HEK293 (cell line): ENCODE results near the gene CDC5L.

Source experiments
- CTCF ChIA-PET: fragments of 350-600 bp; formaldehyde crosslinking; extraction: SDS; loops from one replicate; lab custom pipeline; 2021; ENCODE audit warnings: antibody characterized with exemption; lab: Yijun Ruan, JAX
- POLR2A ChIA-PET: fragments of 300-600 bp; formaldehyde crosslinking; extraction: SDS; loops from one replicate; lab custom pipeline; 2020; ENCODE audit warnings: antibody characterized with exemption, inconsistent platforms; lab: Yijun Ruan, JAX
- H3K27ac ChIP-seq: fragments of 200-500 bp; sonication (Bioruptor generic); 2 replicates; pipeline ENCODE4 v1.5.1; 2014; ENCODE audit warnings: low read depth, low read length, control low read depth, inconsistent platforms; ENCODE audit errors: extremely low read depth
- H3K36me3 ChIP-seq, 2 experiments: fragments of 200-500 bp in 1 of 2; sonication (Bioruptor generic) in 1 of 2; 1 replicate in 1 of 2; 2 replicates in 1 of 2; pipeline ENCODE4 v1.5.1; 2014 to 2017; ENCODE audit warnings: inconsistent platforms in 2 of 2, low read length in 2 of 2; ENCODE audit not compliant: control insufficient read depth in 2 of 2, insufficient read depth in 1 of 2
- H3K4me1 ChIP-seq: fragments of 200-500 bp; sonication (Bioruptor generic); 2 replicates; pipeline ENCODE4 v1.5.1; 2014; ENCODE audit warnings: mild to moderate bottlenecking, low read length, inconsistent platforms; ENCODE audit not compliant: control insufficient read depth, insufficient read depth
- H3K4me3 ChIP-seq: 2 replicates; pipeline ENCODE4 v1.5.1; 2011; ENCODE audit warnings: low read depth, mild to moderate bottlenecking, control low read depth, low read length, moderate library complexity
- H3K9me3 ChIP-seq: fragments of 200-500 bp; sonication (Bioruptor generic); 2 replicates; pipeline ENCODE4 v1.5.1; 2014; ENCODE audit warnings: low read depth, low read length, inconsistent platforms; ENCODE audit not compliant: control insufficient read depth, insufficient read depth
- CTCF ChIP-seq: fragments of 450-650 bp; formaldehyde crosslinking; IDR thresholded peaks from 2 replicates; pipeline ENCODE4 v1.5.1; 2016; ENCODE audit warnings: missing biosample characterization, missing genetic modification characterization
- GLIS1 ChIP-seq: fragments of 450-650 bp; formaldehyde crosslinking; IDR thresholded peaks from 2 replicates; pipeline ENCODE4 v1.5.1; 2016; ENCODE audit warnings: missing biosample characterization, missing genetic modification characterization
- KLF1 ChIP-seq: fragments of 450-650 bp; formaldehyde crosslinking; IDR thresholded peaks from 2 replicates; pipeline ENCODE4 v1.5.1; 2016; ENCODE audit warnings: missing biosample characterization, missing genetic modification characterization
- KLF7 ChIP-seq: fragments of 450-650 bp; formaldehyde crosslinking; IDR thresholded peaks from 2 replicates; pipeline ENCODE4 v1.5.1; 2016; ENCODE audit warnings: missing biosample characterization, missing genetic modification characterization, borderline replicate concordance
- KLF8 ChIP-seq: fragments of 450-650 bp; formaldehyde crosslinking; IDR thresholded peaks from 2 replicates; pipeline ENCODE4 v1.5.1; 2016; ENCODE audit warnings: missing biosample characterization, missing genetic modification characterization
- MEIS1 ChIP-seq: sonication (generic); formaldehyde crosslinking; IDR thresholded peaks from 2 replicates; pipeline ENCODE4 v1.8.1; 2022; ENCODE audit warnings: missing genetic modification reagents, mild to moderate bottlenecking, borderline replicate concordance
- MYNN ChIP-seq: fragments of 450-650 bp; formaldehyde crosslinking; IDR thresholded peaks from 2 replicates; pipeline ENCODE4 v1.5.1; 2016; ENCODE audit warnings: missing biosample characterization, missing genetic modification characterization, borderline replicate concordance
- PATZ1 ChIP-seq: fragments of 450-650 bp; formaldehyde crosslinking; IDR thresholded peaks from 2 replicates; pipeline ENCODE4 v1.5.1; 2016; ENCODE audit warnings: missing biosample characterization, missing genetic modification characterization
- SP3 ChIP-seq: fragments of 450-650 bp; formaldehyde crosslinking; IDR thresholded peaks from 2 replicates; pipeline ENCODE4 v1.5.1; 2016; ENCODE audit warnings: missing biosample characterization, missing genetic modification characterization
- WT1 ChIP-seq: fragments of 450-650 bp; formaldehyde crosslinking; IDR thresholded peaks from 2 replicates; pipeline ENCODE4 v1.5.1; 2016; ENCODE audit warnings: missing biosample characterization, missing genetic modification characterization
- ZBTB20 ChIP-seq: fragments of 450-650 bp; formaldehyde crosslinking; IDR thresholded peaks from 2 replicates; pipeline ENCODE4 v1.5.1; 2016; ENCODE audit warnings: missing biosample characterization, missing genetic modification characterization
- ZBTB21 ChIP-seq: fragments of 450-650 bp; formaldehyde crosslinking; IDR thresholded peaks from 2 replicates; pipeline ENCODE4 v1.5.1; 2017; ENCODE audit warnings: missing biosample characterization, missing genetic modification characterization
- ZIC2 ChIP-seq: fragments of 450-650 bp; formaldehyde crosslinking; IDR thresholded peaks from 2 replicates; pipeline ENCODE4 v1.5.1; 2016; ENCODE audit warnings: missing biosample characterization, missing genetic modification characterization
- ZNF140 ChIP-seq: fragments of 450-650 bp; formaldehyde crosslinking; IDR thresholded peaks from 2 replicates; pipeline ENCODE4 v1.5.1; 2016; ENCODE audit warnings: missing biosample characterization, missing genetic modification characterization
- ZNF184 ChIP-seq: fragments of 450-650 bp; IDR thresholded peaks from 2 replicates; pipeline ENCODE4 v1.5.1; 2018; ENCODE audit warnings: missing biosample characterization, mild to moderate bottlenecking, missing genetic modification characterization
- ZNF280D ChIP-seq: fragments of 450-650 bp; formaldehyde crosslinking; IDR thresholded peaks from 2 replicates; pipeline ENCODE4 v1.5.1; 2016; ENCODE audit warnings: missing biosample characterization, missing genetic modification characterization
- ZNF302 ChIP-seq: fragments of 450-650 bp; formaldehyde crosslinking; IDR thresholded peaks from 2 replicates; pipeline ENCODE4 v1.5.1; 2016; ENCODE audit warnings: missing biosample characterization, missing genetic modification characterization, low read depth
- ZNF311 ChIP-seq: fragments of 450-650 bp; formaldehyde crosslinking; IDR thresholded peaks from 2 replicates; pipeline ENCODE4 v1.5.1; 2017; ENCODE audit warnings: missing biosample characterization, missing genetic modification characterization, borderline replicate concordance
- ZNF335 ChIP-seq: fragments of 450-650 bp; formaldehyde crosslinking; conservative IDR thresholded peaks from 2 replicates; pipeline ENCODE4 v1.5.1; 2016; ENCODE audit warnings: missing biosample characterization, missing genetic modification characterization
- ZNF433 ChIP-seq: fragments of 450-650 bp; formaldehyde crosslinking; IDR thresholded peaks from 2 replicates; pipeline ENCODE4 v1.5.1; 2016; ENCODE audit warnings: missing biosample characterization, missing genetic modification characterization, low read depth
- ZNF629 ChIP-seq: fragments of 450-650 bp; formaldehyde crosslinking; IDR thresholded peaks from 2 replicates; pipeline ENCODE4 v1.5.1; 2017; ENCODE audit warnings: missing biosample characterization, missing genetic modification characterization
- ZNF843 ChIP-seq: fragments of 450-650 bp; formaldehyde crosslinking; IDR thresholded peaks from 2 replicates; pipeline ENCODE4 v1.5.1; 2016; ENCODE audit warnings: missing biosample characterization, missing genetic modification characterization
- ZSCAN30 ChIP-seq: fragments of 450-650 bp; IDR thresholded peaks from 2 replicates; pipeline ENCODE4 v1.5.1; 2018; ENCODE audit warnings: missing biosample characterization, mild to moderate bottlenecking, missing genetic modification characterization, moderate library complexity
- TF ChIP-seq, protein P1 (sequence below): fragments of 450-650 bp; formaldehyde crosslinking; IDR thresholded peaks from 2 replicates; pipeline ENCODE4 v1.5.1; 2017; ENCODE audit warnings: missing biosample characterization, missing genetic modification characterization

Gene CDC5L

DNA sequence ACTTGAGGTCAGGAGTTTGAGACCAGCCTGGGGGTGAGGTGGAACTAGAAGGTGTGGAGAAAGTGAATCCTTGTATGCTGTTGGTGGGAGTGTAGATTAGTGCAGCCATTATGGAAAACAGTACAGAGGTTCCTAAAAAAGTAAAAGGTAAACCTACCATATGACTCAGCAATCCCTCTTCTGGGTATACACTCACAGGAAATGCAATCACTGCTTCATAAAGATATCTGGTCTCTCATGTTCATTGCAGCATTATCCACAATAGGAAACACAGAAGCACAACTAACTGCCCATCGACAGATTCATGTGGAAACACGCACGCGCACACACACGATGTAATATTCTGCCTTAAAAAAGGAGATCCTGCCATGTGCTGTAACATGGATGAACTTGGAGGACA is 66.7 kb downstream of the CDC5L start (continued):
- TF ChIP-seq WT1 (tag by site-specific recombination), result no peak
- TF ChIP-seq ZNF184 (tag by site-specific recombination), result no peak
- TF ChIP-seq CTCF (tag by site-specific recombination), result no peak
- no peak for TF ChIP-seq ZNF843 (tag by site-specific recombination)
- no peak for TF ChIP-seq ZBTB21 (tag by site-specific recombination)

GRCh38 chr6:44456070-44456965 is 68.8 kb downstream of the CDC5L start:
- CTCF ChIA-PET, result interaction anchor here (0.5 to 15.0 kb wide), 18 partner anchors 9 to 356 kb away, joined by 3 to 302 read pairs (median 4); no protein-coding TSS in a partner anchor
- POLR2A ChIA-PET, result interaction anchor here (0.9 to 1.8 kb wide), 3 partner anchors 13 to 69 kb away, joined by 3 to 5 read pairs (median 5); partner anchors contain the start of gene CDC5L
- Histone ChIP-seq H3K4me3 (peak overlapping the region; percentile 24), H3K4me1 (peaks cover 12% of the 10 kb centered on the region), H3K27ac (no peak overlapping the region; the same call in 1 of the 2 replicates), H3K9me3 (no peaks in the 10 kb centered on the region), H3K36me3 (peaks cover 1 to 11% of the 10 kb centered on the region in 2 experiments)
- TF ChIP-seq KLF1 (tag by site-specific recombination), result peak; percentile 66
- peak; percentile 50; the same call in 1 of the 2 replicates for TF ChIP-seq ZNF335 (tag by site-specific recombination)
- TF ChIP-seq GLIS1 (tag by site-specific recombination), result peak; percentile 98
- TF ChIP-seq ZNF302 (tag by site-specific recombination), result no peak
- no peak for TF ChIP-seq ZNF311 (tag by site-specific recombination)
- TF ChIP-seq KLF8, result peak; percentile 59
- no peak for TF ChIP-seq ZNF280D (tag by site-specific recombination)
- peak; percentile 87 for TF ChIP-seq PATZ1 (tag by site-specific recombination)
- TF ChIP-seq SP3 (tag by site-specific recombination), result peak; percentile 23; the same call in 1 of the 2 replicates
- TF ChIP-seq CTCF (tag by site-specific recombination), result peak; percentile 77
- TF ChIP-seq ZIC2 (tag by site-specific recombination), result 0 out of 2 replicates have a peak, but pooled peaks have one; percentile 26
- no peak for TF ChIP-seq ZSCAN30 (tag by site-specific recombination)
- no peak for TF ChIP-seq ZNF140 (tag by site-specific recombination)
- TF ChIP-seq MYNN (tag by site-specific recombination), result no peak
- TF ChIP-seq MEIS1 (CRISPR knock-in tag), result no peak
- TF ChIP-seq, protein P1, sequence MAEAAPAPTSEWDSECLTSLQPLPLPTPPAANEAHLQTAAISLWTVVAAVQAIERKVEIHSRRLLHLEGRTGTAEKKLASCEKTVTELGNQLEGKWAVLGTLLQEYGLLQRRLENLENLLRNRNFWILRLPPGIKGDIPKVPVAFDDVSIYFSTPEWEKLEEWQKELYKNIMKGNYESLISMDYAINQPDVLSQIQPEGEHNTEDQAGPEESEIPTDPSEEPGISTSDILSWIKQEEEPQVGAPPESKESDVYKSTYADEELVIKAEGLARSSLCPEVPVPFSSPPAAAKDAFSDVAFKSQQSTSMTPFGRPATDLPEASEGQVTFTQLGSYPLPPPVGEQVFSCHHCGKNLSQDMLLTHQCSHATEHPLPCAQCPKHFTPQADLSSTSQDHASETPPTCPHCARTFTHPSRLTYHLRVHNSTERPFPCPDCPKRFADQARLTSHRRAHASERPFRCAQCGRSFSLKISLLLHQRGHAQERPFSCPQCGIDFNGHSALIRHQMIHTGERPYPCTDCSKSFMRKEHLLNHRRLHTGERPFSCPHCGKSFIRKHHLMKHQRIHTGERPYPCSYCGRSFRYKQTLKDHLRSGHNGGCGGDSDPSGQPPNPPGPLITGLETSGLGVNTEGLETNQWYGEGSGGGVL (tag by site-specific recombination), result peak; percentile 54
- peak; percentile 50; the same call in 1 of the 2 replicates for TF ChIP-seq ZNF629 (tag by site-specific recombination)
- no peak for TF ChIP-seq ZNF433
- peak; percentile 54; the same call in 1 of the 2 replicates for TF ChIP-seq ZBTB20 (tag by site-specific recombination)
- TF ChIP-seq KLF7 (tag by site-specific recombination), result 0 out of 2 replicates have a peak, but pooled peaks have one; percentile 42
